OCI-LY7 (cell line): ENCODE measurements around the gene ANXA4. TPM values are rescaled to one million over a fixed set of nuclear protein-coding genes. Genes with fewer than 3 reads are reported as not detected.

Source experiments
- BruUV-seq: library from RNA; stranded (reverse); fragments of 400-500 nt; replicated peaks from 2 replicates; lab custom pipeline; 2021; lab: Mats Ljungman, UMichigan
- CTCF ChIA-PET: fragments of 300-600 bp; sonication (Branson Sonifier 250); formaldehyde crosslinking; loops from one replicate; lab custom pipeline; 2022; ENCODE audit warnings: antibody characterized with exemption; ENCODE audit not compliant: unreplicated experiment; lab: Charles Lee
- POLR2A ChIA-PET: fragments of 300-600 bp; sonication (Branson Sonifier 250); formaldehyde crosslinking; loops from one replicate; lab custom pipeline; 2022; ENCODE audit warnings: antibody characterized with exemption; lab: Charles Lee
- DNase-seq: peaks from one replicate; pipeline ENCODE4 v3.0.0-alpha.2; 2015; ENCODE audit warnings: low spot score
- H2AFZ ChIP-seq: fragments of 200-600 bp; sonication (generic), shearing (Covaris generic); 2 replicates; pipeline ENCODE4 v1.6.1; 2014; ENCODE audit warnings: mild to moderate bottlenecking, antibody characterized with exemption, low read length, moderate library complexity
- H3K27ac ChIP-seq: fragments of 200-600 bp; sonication (generic); 2 replicates; pipeline ENCODE4 v1.5.1; 2014; ENCODE audit warnings: mixed run types, low read depth, mild to moderate bottlenecking, moderate library complexity, low read length, inconsistent platforms; ENCODE audit not compliant: poor library complexity, severe bottlenecking
- H3K36me3 ChIP-seq: fragments of 200-600 bp; sonication (generic); 2 replicates; pipeline ENCODE4 v1.6.1; 2014; ENCODE audit warnings: mild to moderate bottlenecking, antibody characterized with exemption, low read length, moderate library complexity, mixed read lengths; ENCODE audit not compliant: insufficient read depth
- H3K4me1 ChIP-seq: fragments of 200-600 bp; sonication (generic); 2 replicates; pipeline ENCODE4 v1.5.1; 2014; ENCODE audit warnings: mild to moderate bottlenecking, low read length; ENCODE audit not compliant: insufficient read depth, poor library complexity, severe bottlenecking
- H3K4me2 ChIP-seq: fragments of 200-600 bp; sonication (generic); 2 replicates; pipeline ENCODE4 v1.6.1; 2014; ENCODE audit warnings: mild to moderate bottlenecking, low read length
- H3K4me3 ChIP-seq: fragments of 200-600 bp; sonication (generic); 2 replicates; pipeline ENCODE4 v1.5.1; 2014; ENCODE audit warnings: mild to moderate bottlenecking, low read depth, low read length; ENCODE audit not compliant: poor library complexity, severe bottlenecking
- H3K79me2 ChIP-seq: fragments of 200-600 bp; sonication (generic); 2 replicates; pipeline ENCODE4 v1.6.1; 2016; ENCODE audit warnings: low read depth, mild to moderate bottlenecking, low read length, moderate library complexity, mixed read lengths; ENCODE audit not compliant: insufficient read depth
- H3K9me2 ChIP-seq: fragments of 200-600 bp; sonication (generic); 2 replicates; pipeline ENCODE4 v1.6.1; 2016; ENCODE audit warnings: mild to moderate bottlenecking, low read length, mixed read lengths; ENCODE audit not compliant: insufficient read depth
- H3K9me3 ChIP-seq: fragments of 200-600 bp; sonication (generic); 2 replicates; pipeline ENCODE4 v1.6.1; 2014; ENCODE audit warnings: mild to moderate bottlenecking, mixed run types, low read length, mixed read lengths
- H4K20me1 ChIP-seq: fragments of 200-600 bp; sonication (generic); 2 replicates; pipeline ENCODE4 v1.6.1; 2014; ENCODE audit warnings: mild to moderate bottlenecking, antibody characterized with exemption, low read length, moderate library complexity, mixed read lengths; ENCODE audit not compliant: insufficient read depth
- EZH2phosphoT487 ChIP-seq: fragments of 200-600 bp; sonication (generic); IDR thresholded peaks from 2 replicates; pipeline ENCODE4 v1.6.1; 2018; ENCODE audit warnings: low read depth, borderline replicate concordance, mild to moderate bottlenecking, mixed run types, antibody characterized with exemption, low read length, moderate library complexity, mixed read lengths
- intact Hi-C: fragments of 100-400 bp; cut with micrococcal nuclease; formaldehyde crosslinking; loops from one replicate; pipeline ENCODE4 v1.10.0; 2022; ENCODE audit not compliant: unreplicated experiment
- total RNA-seq, 2 experiments: library from RNA; depleted of rRNA in 1 of 2; stranded (reverse); fragments of >200 nt in 1 of 2; shearing (Covaris generic) in 1 of 2; gene quantifications; 2 replicates each; pipeline ENCODE4 v1.2.3, GENCODE V29; 2014 to 2022
- TF ChIP-seq, protein P1 (sequence below): fragments of 200-600 bp; sonication (generic); conservative IDR thresholded peaks from 2 replicates; pipeline ENCODE4 v1.5.1; 2014; ENCODE audit warnings: mild to moderate bottlenecking, antibody characterized with exemption, low read length, moderate library complexity, mixed read lengths

The ANXA4 gene
- total RNA-seq, 2 experiments from 2014 or later = 0.38 to 3.5 TPM

DNA sequence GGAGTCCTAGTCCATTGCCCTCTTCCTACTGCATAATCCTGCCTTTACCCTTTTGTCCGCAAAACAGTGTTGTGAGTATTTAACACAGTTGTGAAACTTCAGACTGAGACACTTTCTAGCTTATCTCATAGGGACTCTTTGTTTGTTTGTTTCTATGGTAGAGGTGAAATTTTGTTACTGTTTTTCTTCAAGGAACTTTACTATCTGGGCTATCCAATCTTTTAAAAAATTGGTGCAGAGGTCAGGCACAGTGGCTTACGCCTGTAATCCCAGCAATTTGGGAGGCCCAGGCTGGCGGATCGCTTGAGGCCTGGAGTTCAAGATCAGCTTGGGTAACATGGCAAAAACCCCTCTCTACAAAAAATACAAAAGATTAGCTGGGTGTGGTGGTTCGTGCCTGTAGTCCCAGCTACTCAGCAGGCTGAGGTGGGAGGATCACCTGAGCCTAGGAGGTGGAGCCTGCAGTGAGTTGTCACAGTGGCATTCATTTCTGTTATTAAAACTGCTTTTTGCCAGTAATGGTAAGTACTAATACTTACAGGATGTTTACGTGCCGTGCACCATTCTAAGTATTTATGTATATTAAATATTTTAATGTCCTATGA lies 106.4 kb downstream of the ANXA4 start:
- no TSS peak for BruUV-seq
- DNase-seq = no peak
- Histone ChIP-seq H3K4me3 (no peak overlapping the region), H3K9me3 (no peaks in the 10 kb centered on the region), H3K27ac (no peak overlapping the region), H2AFZ (no peak overlapping the region), H3K36me3 (peaks cover 82% of the 10 kb centered on the region), H4K20me1 (no peaks in the 10 kb centered on the region), H3K79me2 (no peaks in the 10 kb centered on the region), H3K4me2 (no peak overlapping the region), H3K4me1 (no peaks in the 10 kb centered on the region), H3K9me2 (no peaks in the 10 kb centered on the region)
- POLR2A ChIA-PET = interaction anchor here (1.3 to 1.6 kb wide), 2 partner anchors 18 to 22 kb away, joined by 3 read pairs; no protein-coding TSS in a partner anchor
- CTCF ChIA-PET = no interaction called here
- intact Hi-C loops = no loop called here
- TF ChIP-seq EZH2phosphoT487 = no peak
- TF ChIP-seq, protein P1, sequence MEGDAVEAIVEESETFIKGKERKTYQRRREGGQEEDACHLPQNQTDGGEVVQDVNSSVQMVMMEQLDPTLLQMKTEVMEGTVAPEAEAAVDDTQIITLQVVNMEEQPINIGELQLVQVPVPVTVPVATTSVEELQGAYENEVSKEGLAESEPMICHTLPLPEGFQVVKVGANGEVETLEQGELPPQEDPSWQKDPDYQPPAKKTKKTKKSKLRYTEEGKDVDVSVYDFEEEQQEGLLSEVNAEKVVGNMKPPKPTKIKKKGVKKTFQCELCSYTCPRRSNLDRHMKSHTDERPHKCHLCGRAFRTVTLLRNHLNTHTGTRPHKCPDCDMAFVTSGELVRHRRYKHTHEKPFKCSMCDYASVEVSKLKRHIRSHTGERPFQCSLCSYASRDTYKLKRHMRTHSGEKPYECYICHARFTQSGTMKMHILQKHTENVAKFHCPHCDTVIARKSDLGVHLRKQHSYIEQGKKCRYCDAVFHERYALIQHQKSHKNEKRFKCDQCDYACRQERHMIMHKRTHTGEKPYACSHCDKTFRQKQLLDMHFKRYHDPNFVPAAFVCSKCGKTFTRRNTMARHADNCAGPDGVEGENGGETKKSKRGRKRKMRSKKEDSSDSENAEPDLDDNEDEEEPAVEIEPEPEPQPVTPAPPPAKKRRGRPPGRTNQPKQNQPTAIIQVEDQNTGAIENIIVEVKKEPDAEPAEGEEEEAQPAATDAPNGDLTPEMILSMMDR = no peak

DNA sequence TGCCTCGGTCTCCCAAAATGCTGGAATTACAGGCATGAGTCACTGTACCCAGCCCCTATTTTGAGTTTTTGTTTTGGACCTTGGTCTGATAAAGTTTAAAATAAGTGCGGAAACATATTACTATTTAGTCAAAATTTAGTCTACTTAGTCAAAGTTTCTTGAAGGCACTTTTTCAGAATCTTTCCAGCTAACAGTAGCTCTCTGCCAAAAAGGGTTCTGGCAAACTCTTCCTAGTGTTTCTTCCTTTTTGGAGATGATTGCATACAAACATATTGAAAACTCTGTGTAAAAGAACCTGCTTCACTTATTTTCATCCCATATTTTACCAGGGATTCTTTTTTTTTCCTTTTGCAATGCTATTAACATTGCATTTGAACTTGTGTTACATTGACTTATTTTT lies 116.3 kb downstream of the ANXA4 start:
- no peak overlapping the region for H2AFZ ChIP-seq
- peaks cover 7% of the 10 kb centered on the region; the same call in 1 of the 2 replicates for H4K20me1 ChIP-seq
- H3K9me3 ChIP-seq = no peaks in the 10 kb centered on the region
- no peak overlapping the region for H3K27ac ChIP-seq
- H3K79me2 ChIP-seq = no peaks in the 10 kb centered on the region
- BruUV-seq = no TSS peak
- CTCF ChIA-PET = no interaction called here
- H3K4me2 ChIP-seq = no peak overlapping the region
- H3K9me2 ChIP-seq = no peaks in the 10 kb centered on the region
- TF ChIP-seq, protein P1 = no peak
- TF ChIP-seq EZH2phosphoT487 = no peak
- DNase-seq = no peak
- POLR2A ChIA-PET = interaction anchor here (0.5 to 1.0 kb wide), 3 partner anchors 16 to 436 kb away, joined by 3 to 6 read pairs (median 3); partner anchors contain the start of gene SNRPG
- intact Hi-C loops = no loop called here
- H3K4me3 ChIP-seq = no peak overlapping the region
- H3K4me1 ChIP-seq = no peaks in the 10 kb centered on the region
- peaks cover 42% of the 10 kb centered on the region for H3K36me3 ChIP-seq

DNA sequence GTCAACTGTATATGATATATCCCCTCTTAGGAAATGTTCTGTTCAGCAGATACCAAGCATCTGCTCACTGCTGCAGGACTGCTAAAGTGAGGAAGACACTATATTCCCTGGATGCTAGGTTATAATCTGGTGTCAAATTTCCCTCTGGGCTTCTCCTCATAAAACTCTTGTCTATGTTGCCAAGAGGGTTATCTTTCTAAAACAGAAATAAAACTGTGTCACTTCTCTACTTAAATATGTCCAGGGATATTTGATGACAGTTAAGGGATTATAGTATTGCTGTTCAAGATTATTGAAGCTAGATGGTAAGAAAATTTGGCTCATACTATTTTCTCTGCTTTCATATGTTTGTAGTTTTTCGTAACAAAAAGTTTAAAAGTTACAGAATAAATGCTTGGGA lies 121.4 kb downstream of the ANXA4 start:
- TF ChIP-seq, protein P1 = no peak
- no peak for TF ChIP-seq EZH2phosphoT487
- H3K79me2 ChIP-seq = no peaks in the 10 kb centered on the region
- no TSS peak for BruUV-seq
- no peaks in the 10 kb centered on the region for H3K9me3 ChIP-seq
- H3K27ac ChIP-seq = no peak overlapping the region
- no peak overlapping the region for H3K4me3 ChIP-seq
- no peak overlapping the region for H2AFZ ChIP-seq
- peaks cover 65% of the 10 kb centered on the region for H3K36me3 ChIP-seq
- no peaks in the 10 kb centered on the region for H4K20me1 ChIP-seq
- DNase-seq = no peak
- H3K9me2 ChIP-seq = no peaks in the 10 kb centered on the region
- CTCF ChIA-PET = interaction anchor here (0.5 kb wide), 1 partner anchor 426 kb away, joined by 4 read pairs; the partner anchor contains the start of gene NFU1
- POLR2A ChIA-PET = interaction anchor here (2.5 kb wide), 1 partner anchor 14 kb away, joined by 6 read pairs; no protein-coding TSS in a partner anchor
- intact Hi-C loops = no loop called here
- H3K4me2 ChIP-seq = no peak overlapping the region
- H3K4me1 ChIP-seq = no peaks in the 10 kb centered on the region
